GM06990 (cell line): ENCODE measurements around the gene RWDD3.

Source experiments
- DNase-seq: peaks from one replicate; pipeline ENCODE4 v3.0.0-alpha.2; 2011; ENCODE audit not compliant: insufficient read length; ENCODE audit errors: extremely low read depth
- H3K27me3 ChIP-seq: replicated peaks from 2 replicates; pipeline ENCODE4 v1.6.0; 2011; ENCODE audit warnings: low read length; ENCODE audit not compliant: control insufficient read depth, insufficient read depth
- H3K36me3 ChIP-seq: 2 replicates; pipeline ENCODE4 v1.5.1; 2011; ENCODE audit warnings: low read length; ENCODE audit not compliant: control insufficient read depth, insufficient read depth
- H3K4me3 ChIP-seq: replicated peaks from 2 replicates; pipeline ENCODE4 v1.5.1; 2011; ENCODE audit warnings: low read depth, mild to moderate bottlenecking, control low read depth, low read length
- TF ChIP-seq, protein P1 (sequence below): IDR thresholded peaks from 2 replicates; pipeline ENCODE4 v1.5.1; 2011; ENCODE audit warnings: low read length, control low read depth, mild to moderate bottlenecking, inconsistent platforms; ENCODE audit not compliant: insufficient read depth, poor library complexity, severe bottlenecking

The RWDD3 gene

DNA sequence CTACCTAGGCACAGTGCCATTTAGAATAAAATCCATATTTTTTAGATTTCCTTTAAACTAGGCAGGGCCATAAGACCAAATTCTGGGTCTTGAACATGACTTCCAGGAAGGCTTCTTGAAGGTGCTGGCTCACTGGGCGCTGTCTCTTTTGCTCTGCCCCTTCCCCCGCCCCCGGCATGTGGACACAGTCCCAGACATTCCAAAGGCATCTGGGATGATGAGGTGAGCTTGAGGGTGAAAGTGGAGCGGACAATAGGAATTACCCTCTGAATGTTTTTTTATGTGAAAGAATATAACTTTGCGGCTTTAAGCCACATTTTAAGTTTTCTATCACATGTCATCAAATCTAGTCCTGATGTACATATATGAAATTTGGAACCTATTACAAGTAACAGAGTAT lies 29.4 kb downstream of the RWDD3 start:
- no peaks in the 10 kb centered on the region for H3K27me3 ChIP-seq
- no peaks in the 10 kb centered on the region for H3K36me3 ChIP-seq
- TF ChIP-seq, protein P1, sequence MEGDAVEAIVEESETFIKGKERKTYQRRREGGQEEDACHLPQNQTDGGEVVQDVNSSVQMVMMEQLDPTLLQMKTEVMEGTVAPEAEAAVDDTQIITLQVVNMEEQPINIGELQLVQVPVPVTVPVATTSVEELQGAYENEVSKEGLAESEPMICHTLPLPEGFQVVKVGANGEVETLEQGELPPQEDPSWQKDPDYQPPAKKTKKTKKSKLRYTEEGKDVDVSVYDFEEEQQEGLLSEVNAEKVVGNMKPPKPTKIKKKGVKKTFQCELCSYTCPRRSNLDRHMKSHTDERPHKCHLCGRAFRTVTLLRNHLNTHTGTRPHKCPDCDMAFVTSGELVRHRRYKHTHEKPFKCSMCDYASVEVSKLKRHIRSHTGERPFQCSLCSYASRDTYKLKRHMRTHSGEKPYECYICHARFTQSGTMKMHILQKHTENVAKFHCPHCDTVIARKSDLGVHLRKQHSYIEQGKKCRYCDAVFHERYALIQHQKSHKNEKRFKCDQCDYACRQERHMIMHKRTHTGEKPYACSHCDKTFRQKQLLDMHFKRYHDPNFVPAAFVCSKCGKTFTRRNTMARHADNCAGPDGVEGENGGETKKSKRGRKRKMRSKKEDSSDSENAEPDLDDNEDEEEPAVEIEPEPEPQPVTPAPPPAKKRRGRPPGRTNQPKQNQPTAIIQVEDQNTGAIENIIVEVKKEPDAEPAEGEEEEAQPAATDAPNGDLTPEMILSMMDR, result no peak
- no peak overlapping the region for H3K4me3 ChIP-seq
- no peak for DNase-seq

DNA sequence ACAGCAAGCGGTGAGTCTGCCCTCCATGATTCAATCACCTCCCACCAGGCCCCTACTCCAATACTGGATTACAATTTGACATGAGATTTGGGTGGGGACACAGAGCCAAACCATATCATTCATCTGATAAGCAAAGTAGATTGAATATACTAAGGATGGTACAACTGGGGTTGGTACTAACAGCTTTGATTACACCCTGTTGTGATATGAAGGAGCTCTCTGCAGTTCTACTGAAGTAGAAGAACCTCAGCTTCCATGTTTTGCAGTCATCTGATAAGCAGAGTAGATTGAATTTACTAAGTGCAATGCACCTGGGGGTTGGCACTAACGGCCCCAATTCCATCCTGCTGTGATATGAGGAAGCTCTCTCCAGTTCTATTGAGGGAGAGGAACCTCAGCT lies 31.1 kb downstream of the RWDD3 start:
- no peaks in the 10 kb centered on the region for H3K27me3 ChIP-seq
- TF ChIP-seq, protein P1, result no peak
- no peak for DNase-seq
- H3K36me3 ChIP-seq, result no peaks in the 10 kb centered on the region
- H3K4me3 ChIP-seq, result no peak overlapping the region

DNA sequence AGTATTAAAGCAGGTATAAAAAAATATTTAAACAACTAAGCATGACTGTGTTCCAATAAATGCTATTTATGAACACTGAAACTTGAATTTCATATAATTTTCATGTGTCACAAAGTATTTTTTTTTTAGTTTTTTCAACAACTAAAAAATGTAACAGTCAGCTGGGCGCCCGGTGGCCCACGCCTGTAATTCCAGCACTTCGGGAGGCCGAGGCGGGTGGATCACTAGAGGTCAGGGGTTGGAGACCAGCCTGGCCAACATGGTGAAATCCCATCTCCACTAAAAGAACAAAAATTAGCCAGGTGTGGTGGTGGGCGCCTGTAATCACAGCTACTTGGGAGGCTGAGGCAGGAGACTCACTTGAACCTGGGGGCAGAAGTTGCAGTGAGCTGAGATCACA lies 42.4 kb downstream of the RWDD3 start:
- no peak overlapping the region for H3K4me3 ChIP-seq
- DNase-seq, result no peak
- TF ChIP-seq, protein P1, result no peak
- H3K27me3 ChIP-seq, result no peaks in the 10 kb centered on the region
- H3K36me3 ChIP-seq, result no peaks in the 10 kb centered on the region

DNA sequence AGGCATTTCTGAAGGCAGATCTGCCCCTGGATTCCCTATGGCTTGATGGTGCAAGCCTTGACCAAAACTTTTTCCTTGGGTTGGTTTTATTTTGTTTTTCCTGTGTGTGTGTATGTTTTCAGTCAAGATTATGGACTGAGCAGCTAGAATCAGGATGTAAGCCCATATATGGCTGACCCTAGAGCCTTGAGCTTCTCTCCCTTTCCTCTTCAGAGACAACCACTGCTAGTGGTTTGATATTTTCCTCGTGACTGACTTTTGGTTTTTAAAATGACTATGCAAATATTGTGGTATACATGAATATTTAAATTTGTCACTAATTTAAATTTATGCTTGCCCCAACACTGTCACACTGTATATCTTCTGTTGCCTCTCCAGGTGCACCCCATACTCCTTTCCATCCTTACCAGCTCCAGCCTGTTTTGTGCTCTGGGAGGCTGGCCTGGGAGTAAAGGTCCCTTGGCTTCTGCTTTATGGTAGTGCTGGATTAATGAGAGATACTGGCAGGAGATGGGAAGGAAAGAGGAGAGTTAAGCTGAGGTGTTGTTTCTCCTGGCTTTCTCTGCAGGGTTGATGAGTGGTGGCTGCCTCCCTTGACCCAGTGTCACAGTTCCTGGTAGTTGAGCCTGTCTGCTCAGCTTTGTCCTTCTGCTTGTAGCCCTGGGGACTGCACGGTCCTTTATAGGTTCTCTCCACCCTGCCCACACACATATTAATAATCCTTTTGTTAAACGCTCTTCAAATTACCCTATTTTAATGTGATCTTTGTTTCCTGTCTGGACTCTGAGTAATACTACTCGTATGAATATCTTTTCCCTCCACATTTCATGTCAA lies 44.4 kb downstream of the RWDD3 start:
- TF ChIP-seq, protein P1, result no peak
- DNase-seq, result no peak

DNA sequence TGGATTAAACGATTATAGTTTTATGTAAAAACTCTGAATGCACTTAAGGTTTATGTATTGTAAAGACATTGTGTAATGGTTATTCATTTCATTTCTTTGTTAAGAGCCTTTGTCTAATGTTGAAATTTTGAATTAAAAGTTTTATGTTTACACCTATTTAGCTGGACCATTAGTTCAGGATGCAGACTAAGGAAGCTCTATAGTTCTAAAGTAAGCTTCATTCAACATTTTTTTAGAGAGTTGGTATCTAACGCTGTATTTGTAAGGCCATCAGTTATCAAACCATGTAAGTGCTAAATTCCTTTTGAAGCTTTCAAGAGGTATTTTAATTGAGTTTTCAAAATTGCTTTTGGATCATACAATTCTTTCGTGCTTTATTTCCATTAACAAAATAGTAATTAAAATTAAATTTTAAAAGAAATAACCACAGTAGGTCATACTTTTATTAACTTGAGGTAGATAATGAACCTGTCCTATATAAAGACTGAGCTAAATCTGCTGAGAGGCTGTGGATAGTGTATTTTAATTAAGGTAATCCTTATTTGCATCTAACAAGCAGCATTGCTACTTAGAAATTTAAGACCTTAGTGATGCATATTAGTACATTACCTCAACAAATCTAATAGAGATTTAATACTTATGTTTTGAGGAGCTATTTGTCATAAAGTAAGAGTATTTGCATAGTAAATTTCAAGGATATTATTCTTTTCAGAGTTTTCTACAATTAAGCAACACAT lies 47.9 kb downstream of the RWDD3 start:
- DNase-seq, result no peak
- Histone ChIP-seq H3K4me3 (no peak overlapping the region), H3K27me3 (no peaks in the 10 kb centered on the region), H3K36me3 (no peaks in the 10 kb centered on the region)
- TF ChIP-seq, protein P1, result no peak

More for the DNA sequence above, 44.4 kb downstream of the RWDD3 start:
- Histone ChIP-seq H3K36me3 (no peaks in the 10 kb centered on the region), H3K4me3 (no peak overlapping the region), H3K27me3 (no peaks in the 10 kb centered on the region)
